HepG2 (cell line): ENCODE data around the gene KLHL33. TPM values are rescaled to one million over a fixed set of nuclear protein-coding genes. Genes with fewer than 3 reads are reported as not detected.

Experiments
- ARNT2 ChIP-seq: sonication (generic); formaldehyde crosslinking; IDR thresholded peaks from 2 replicates; pipeline ENCODE4 v1.8.0; 2022; ENCODE audit warnings: mild to moderate bottlenecking, low read depth, missing genetic modification reagents, moderate library complexity
- ATM ChIP-seq: fragments of 450-650 bp; IDR thresholded peaks from 2 replicates; pipeline ENCODE4 v1.7.1; 2017; ENCODE audit warnings: mild to moderate bottlenecking, borderline replicate concordance
- HNF4A ChIP-seq: sonication (generic); formaldehyde crosslinking; IDR thresholded peaks from 2 replicates; pipeline ENCODE4 v1.4.0; 2020; ENCODE audit warnings: missing genetic modification reagents
- KMT2B ChIP-seq: IDR thresholded peaks from 2 replicates; pipeline ENCODE4 v1.6.1; 2016; ENCODE audit warnings: missing genetic modification reagents, missing compliant biosample characterization
- MEIS2 ChIP-seq: sonication (generic); formaldehyde crosslinking; IDR thresholded peaks from 2 replicates; pipeline ENCODE4 v1.9.0; 2021; ENCODE audit warnings: mild to moderate bottlenecking, missing genetic modification reagents
- MIXL1 ChIP-seq: IDR thresholded peaks from 2 replicates; pipeline ENCODE4 v1.6.1; 2016
- RBM22 ChIP-seq: fragments of 200-400 bp; formaldehyde crosslinking; optimal IDR thresholded peaks from 2 replicates; pipeline ENCODE3; 2017; ENCODE audit warnings: mild to moderate bottlenecking, low read length, moderate library complexity
- SMYD3 ChIP-seq: sonication (generic); formaldehyde crosslinking; IDR thresholded peaks from 2 replicates; pipeline ENCODE4 v1.8.1; 2023; ENCODE audit warnings: mild to moderate bottlenecking, missing genetic modification reagents
- ZEB1 ChIP-seq: IDR thresholded peaks from 2 replicates; pipeline ENCODE4 v1.6.1; 2012; ENCODE audit warnings: mild to moderate bottlenecking, low read depth, inconsistent platforms; ENCODE audit not compliant: insufficient replicate concordance
- ZFAT ChIP-seq: sonication (generic); formaldehyde crosslinking; conservative IDR thresholded peaks from 2 replicates; pipeline ENCODE4 v1.8.1; 2023; ENCODE audit warnings: missing genetic modification reagents, inconsistent platforms
- ZMYM3 ChIP-seq: sonication (generic); formaldehyde crosslinking; IDR thresholded peaks from 2 replicates; pipeline ENCODE4 v1.5.1; 2020; ENCODE audit warnings: mild to moderate bottlenecking, missing genetic modification reagents
- ZMYM4 ChIP-seq: sonication (generic); formaldehyde crosslinking; IDR thresholded peaks from 2 replicates; pipeline ENCODE4 v1.8.1; 2023; ENCODE audit warnings: mild to moderate bottlenecking, missing genetic modification reagents
- ZNF256 ChIP-seq: sonication (generic); formaldehyde crosslinking; conservative IDR thresholded peaks from 2 replicates; pipeline ENCODE4 v1.4.0; 2020; ENCODE audit warnings: missing genetic modification reagents
- ZNF839 ChIP-seq: sonication (generic); formaldehyde crosslinking; IDR thresholded peaks from 2 replicates; pipeline ENCODE4 v1.4.0; 2020; ENCODE audit warnings: missing genetic modification reagents, mild to moderate bottlenecking, borderline replicate concordance
- polyA plus RNA-seq, 8 experiments: library from polyadenylated mRNA; depleted of rRNA in 3 of 8; stranded (reverse) in 7 of 8; unstranded in 1 of 8; fragments of >200 nt; fragmentation: Illumina TruSeq in 4 of 8; extraction: Trizol in 4 of 8; gene quantifications; 2 replicates each; pipeline versions ENCODE4 v1.2.1 to v1.2.3, GENCODE V29; 2011 to 2016; ENCODE audit warnings: low read depth in 4 of 8, missing spikeins in 1 of 8, mixed read lengths in 1 of 8; ENCODE audit not compliant: insufficient read depth in 1 of 8
- total RNA-seq, 5 experiments: library from RNA; depleted of rRNA; stranded (reverse); fragments of >200 nt; fragmentation: Illumina TruSeq; extraction: Trizol; gene quantifications; 2 replicates each; pipeline ENCODE4 v1.2.3, GENCODE V29; 2016; ENCODE audit warnings: low read depth in 1 of 5
- TF ChIP-seq, protein P1 (sequence below): IDR thresholded peaks from 2 replicates; pipeline ENCODE4 v1.6.1; 2012; ENCODE audit warnings: low read depth, low read length, improper control_type of control experiment
- TF ChIP-seq, protein P2 (sequence below): IDR thresholded peaks from 2 replicates; pipeline ENCODE4 v1.6.1; 2016; ENCODE audit warnings: low read depth, control low read depth
- TF ChIP-seq, protein P3 (sequence below): sonication (generic); formaldehyde crosslinking; IDR thresholded peaks from 2 replicates; pipeline ENCODE4 v1.4.0; 2020; ENCODE audit warnings: missing genetic modification reagents
- TF ChIP-seq, protein P4 (sequence below): sonication (generic); formaldehyde crosslinking; conservative IDR thresholded peaks from 2 replicates; pipeline ENCODE4 v1.4.0; 2020; ENCODE audit warnings: mild to moderate bottlenecking, missing genetic modification reagents, moderate library complexity
- TF ChIP-seq, protein P5 (sequence below): sonication (generic); formaldehyde crosslinking; IDR thresholded peaks from 2 replicates; pipeline ENCODE4 v1.5.0; 2020; ENCODE audit warnings: mild to moderate bottlenecking, missing genetic modification reagents, moderate library complexity

The KLHL33 gene
- total and polyA plus RNA-seq, 2 of the 13 experiments (the other 11 are each of a cell fraction or from before 2014, with no cell fraction given), result not detected

DNA sequence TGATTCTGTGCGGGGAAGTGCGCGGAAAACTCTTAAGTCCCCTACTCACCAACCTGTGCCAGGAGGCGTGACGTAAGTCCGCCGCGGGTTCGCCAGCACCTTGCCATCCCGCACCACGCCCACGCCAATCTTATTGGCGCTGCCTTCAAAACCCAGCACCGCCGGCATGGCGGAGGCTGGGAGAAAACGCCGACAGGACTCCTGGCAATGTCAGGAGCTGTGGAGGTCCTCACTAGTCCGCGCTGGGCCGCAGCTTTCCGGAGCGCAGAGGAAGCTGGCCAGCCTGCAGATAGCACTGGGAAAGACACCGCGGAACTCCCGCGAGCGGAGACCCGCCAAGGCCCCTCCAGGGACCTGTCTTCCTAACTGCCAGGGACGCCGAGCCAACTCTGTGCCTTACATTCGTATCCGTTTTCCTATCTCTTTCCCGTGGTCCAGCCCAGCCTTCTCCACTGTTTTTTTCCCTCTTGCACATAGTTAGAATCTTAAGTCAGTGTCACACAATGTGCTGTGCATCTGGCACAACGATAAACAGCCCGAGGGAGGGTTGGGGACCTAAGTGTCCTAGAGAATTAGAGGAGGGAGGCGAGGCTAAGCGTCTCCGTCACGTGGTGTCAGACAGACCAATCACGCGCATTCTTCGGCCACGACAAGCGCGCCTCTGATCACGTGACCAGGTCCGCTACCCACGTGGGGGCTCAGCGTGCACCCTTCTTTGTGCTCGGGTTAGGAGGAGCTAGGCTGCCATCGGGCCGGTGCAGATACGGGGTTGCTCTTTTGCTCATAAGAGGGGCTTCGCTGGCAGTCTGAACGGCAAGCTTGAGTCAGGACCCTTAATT is 18.8 kb upstream of the KLHL33 start, which contains the start of the genes APEX1 and OSGEP (continued):
- TF ChIP-seq ZEB1, result peak; percentile 28
- TF ChIP-seq, protein P1, sequence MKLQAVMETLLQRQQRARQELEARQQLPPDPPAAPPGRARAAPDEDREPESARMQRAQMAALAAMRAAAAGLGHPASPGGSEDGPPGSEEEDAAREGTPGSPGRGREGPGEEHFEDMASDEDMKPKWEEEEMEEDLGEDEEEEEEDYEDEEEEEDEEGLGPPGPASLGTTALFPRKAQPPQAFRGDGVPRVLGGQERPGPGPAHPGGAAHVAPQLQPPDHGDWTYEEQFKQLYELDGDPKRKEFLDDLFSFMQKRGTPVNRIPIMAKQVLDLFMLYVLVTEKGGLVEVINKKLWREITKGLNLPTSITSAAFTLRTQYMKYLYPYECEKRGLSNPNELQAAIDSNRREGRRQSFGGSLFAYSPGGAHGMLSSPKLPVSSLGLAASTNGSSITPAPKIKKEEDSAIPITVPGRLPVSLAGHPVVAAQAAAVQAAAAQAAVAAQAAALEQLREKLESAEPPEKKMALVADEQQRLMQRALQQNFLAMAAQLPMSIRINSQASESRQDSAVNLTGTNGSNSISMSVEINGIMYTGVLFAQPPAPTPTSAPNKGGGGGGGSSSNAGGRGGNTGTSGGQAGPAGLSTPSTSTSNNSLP, result 0 out of 2 replicates have a peak, but pooled peaks have one; percentile 24
- no peak for TF ChIP-seq ATM
- no peak for TF ChIP-seq ZFAT
- TF ChIP-seq, protein P2, sequence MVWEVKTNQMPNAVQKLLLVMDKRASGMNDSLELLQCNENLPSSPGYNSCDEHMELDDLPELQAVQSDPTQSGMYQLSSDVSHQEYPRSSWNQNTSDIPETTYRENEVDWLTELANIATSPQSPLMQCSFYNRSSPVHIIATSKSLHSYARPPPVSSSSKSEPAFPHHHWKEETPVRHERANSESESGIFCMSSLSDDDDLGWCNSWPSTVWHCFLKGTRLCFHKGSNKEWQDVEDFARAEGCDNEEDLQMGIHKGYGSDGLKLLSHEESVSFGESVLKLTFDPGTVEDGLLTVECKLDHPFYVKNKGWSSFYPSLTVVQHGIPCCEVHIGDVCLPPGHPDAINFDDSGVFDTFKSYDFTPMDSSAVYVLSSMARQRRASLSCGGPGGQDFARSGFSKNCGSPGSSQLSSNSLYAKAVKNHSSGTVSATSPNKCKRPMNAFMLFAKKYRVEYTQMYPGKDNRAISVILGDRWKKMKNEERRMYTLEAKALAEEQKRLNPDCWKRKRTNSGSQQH (CRISPR knock-in tag), result peak; percentile 94
- TF ChIP-seq, protein P3, sequence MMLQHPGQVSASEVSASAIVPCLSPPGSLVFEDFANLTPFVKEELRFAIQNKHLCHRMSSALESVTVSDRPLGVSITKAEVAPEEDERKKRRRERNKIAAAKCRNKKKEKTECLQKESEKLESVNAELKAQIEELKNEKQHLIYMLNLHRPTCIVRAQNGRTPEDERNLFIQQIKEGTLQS (CRISPR knock-in tag), result no peak
- TF ChIP-seq HNF4A (CRISPR knock-in tag), result no peak
- peak; percentile 67 for TF ChIP-seq KMT2B (CRISPR knock-in tag)
- TF ChIP-seq, protein P4, sequence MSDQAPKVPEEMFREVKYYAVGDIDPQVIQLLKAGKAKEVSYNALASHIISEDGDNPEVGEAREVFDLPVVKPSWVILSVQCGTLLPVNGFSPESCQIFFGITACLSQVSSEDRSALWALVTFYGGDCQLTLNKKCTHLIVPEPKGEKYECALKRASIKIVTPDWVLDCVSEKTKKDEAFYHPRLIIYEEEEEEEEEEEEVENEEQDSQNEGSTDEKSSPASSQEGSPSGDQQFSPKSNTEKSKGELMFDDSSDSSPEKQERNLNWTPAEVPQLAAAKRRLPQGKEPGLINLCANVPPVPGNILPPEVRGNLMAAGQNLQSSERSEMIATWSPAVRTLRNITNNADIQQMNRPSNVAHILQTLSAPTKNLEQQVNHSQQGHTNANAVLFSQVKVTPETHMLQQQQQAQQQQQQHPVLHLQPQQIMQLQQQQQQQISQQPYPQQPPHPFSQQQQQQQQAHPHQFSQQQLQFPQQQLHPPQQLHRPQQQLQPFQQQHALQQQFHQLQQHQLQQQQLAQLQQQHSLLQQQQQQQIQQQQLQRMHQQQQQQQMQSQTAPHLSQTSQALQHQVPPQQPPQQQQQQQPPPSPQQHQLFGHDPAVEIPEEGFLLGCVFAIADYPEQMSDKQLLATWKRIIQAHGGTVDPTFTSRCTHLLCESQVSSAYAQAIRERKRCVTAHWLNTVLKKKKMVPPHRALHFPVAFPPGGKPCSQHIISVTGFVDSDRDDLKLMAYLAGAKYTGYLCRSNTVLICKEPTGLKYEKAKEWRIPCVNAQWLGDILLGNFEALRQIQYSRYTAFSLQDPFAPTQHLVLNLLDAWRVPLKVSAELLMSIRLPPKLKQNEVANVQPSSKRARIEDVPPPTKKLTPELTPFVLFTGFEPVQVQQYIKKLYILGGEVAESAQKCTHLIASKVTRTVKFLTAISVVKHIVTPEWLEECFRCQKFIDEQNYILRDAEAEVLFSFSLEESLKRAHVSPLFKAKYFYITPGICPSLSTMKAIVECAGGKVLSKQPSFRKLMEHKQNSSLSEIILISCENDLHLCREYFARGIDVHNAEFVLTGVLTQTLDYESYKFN (CRISPR knock-in tag), result peak; percentile 65
- TF ChIP-seq ARNT2 (CRISPR knock-in tag), result peak; percentile 83
- TF ChIP-seq ZMYM3 (CRISPR knock-in tag), result 0 out of 2 replicates have a peak, but pooled peaks have one; percentile 25
- TF ChIP-seq, protein P5, sequence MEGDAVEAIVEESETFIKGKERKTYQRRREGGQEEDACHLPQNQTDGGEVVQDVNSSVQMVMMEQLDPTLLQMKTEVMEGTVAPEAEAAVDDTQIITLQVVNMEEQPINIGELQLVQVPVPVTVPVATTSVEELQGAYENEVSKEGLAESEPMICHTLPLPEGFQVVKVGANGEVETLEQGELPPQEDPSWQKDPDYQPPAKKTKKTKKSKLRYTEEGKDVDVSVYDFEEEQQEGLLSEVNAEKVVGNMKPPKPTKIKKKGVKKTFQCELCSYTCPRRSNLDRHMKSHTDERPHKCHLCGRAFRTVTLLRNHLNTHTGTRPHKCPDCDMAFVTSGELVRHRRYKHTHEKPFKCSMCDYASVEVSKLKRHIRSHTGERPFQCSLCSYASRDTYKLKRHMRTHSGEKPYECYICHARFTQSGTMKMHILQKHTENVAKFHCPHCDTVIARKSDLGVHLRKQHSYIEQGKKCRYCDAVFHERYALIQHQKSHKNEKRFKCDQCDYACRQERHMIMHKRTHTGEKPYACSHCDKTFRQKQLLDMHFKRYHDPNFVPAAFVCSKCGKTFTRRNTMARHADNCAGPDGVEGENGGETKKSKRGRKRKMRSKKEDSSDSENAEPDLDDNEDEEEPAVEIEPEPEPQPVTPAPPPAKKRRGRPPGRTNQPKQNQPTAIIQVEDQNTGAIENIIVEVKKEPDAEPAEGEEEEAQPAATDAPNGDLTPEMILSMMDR (CRISPR knock-in tag), result 0 out of 2 replicates have a peak, but pooled peaks have one; percentile 13
- peak; percentile 64; the same call in 1 of the 2 replicates for TF ChIP-seq ZNF256 (CRISPR knock-in tag)
- peak; percentile 47; the same call in 1 of the 2 replicates for TF ChIP-seq MIXL1 (CRISPR knock-in tag)
- 0 out of 2 replicates have a peak, but pooled peaks have one; percentile 47 for TF ChIP-seq ZNF839 (CRISPR knock-in tag)
- peak; percentile 39 for TF ChIP-seq MEIS2 (CRISPR knock-in tag)
- peak; percentile 59 for TF ChIP-seq RBM22
- peak; percentile 96 for TF ChIP-seq ZMYM4 (CRISPR knock-in tag)
- peak; percentile 95 for TF ChIP-seq SMYD3 (CRISPR knock-in tag)
